KBM-7 (cell line): ENCODE data around the gene CEP76.
"Not testable (repeated sequence)": the region's sequence is repeated elsewhere in the genome, so short reads cannot be mapped to it uniquely, and the experiment has no call there.

Experiments used
- DNase-seq: peaks from one replicate; pipeline ENCODE4 v3.0.0-alpha.2; 2015
- in situ Hi-C: fragments of 300-500 bp; cut with MboI; formaldehyde crosslinking; loops from 2 replicates; pipeline ENCODE4 v1.14.3; 2020; ENCODE audit warnings: low sequenced_read_pairs, low pct_unique_long_range_greater_than_20kb, mixed read lengths

Gene CEP76

GRCh38 chr18:12651651-12652050 is 50.9 kb downstream of the CEP76 start:
- in situ Hi-C loops = loop anchor here (25.0 kb wide), 2 partner anchors 114 to 264 kb away; partner anchors contain the start of gene AFG3L2
- no peak for DNase-seq

GRCh38 chr18:12647773-12648172 is 54.8 kb downstream of the CEP76 start:
- in situ Hi-C loops = no loop called here
- no peak for DNase-seq

GRCh38 chr18:12645751-12646203 is 56.7 kb downstream of the CEP76 start:
- no peak for DNase-seq
- in situ Hi-C loops = no loop called here

- DNase-seq = no peak
- in situ Hi-C loops = no loop called here
Measured at GRCh38 chr18:12645254-12645653, 57.3 kb downstream of the CEP76 start.

- DNase-seq, in situ Hi-C loops: not testable (repeated sequence)
Measured at GRCh38 chr18:12643756-12644155, 58.8 kb downstream of the CEP76 start.

- DNase-seq = no peak
- in situ Hi-C loops = no loop called here
Measured at GRCh38 chr18:12640881-12641200, 61.7 kb downstream of the CEP76 start.

- in situ Hi-C loops = no loop called here
- no peak for DNase-seq
Measured at GRCh38 chr18:12639990-12640880, 62.3 kb downstream of the CEP76 start.

- in situ Hi-C loops = no loop called here
- no peak for DNase-seq
Measured at GRCh38 chr18:12638644-12639124, 63.8 kb downstream of the CEP76 start.

- DNase-seq = no peak
- in situ Hi-C loops = no loop called here
Measured at GRCh38 chr18:12637901-12638643, 64.5 kb downstream of the CEP76 start.

GRCh38 chr18:12637393-12637792 is 65.1 kb downstream of the CEP76 start:
- DNase-seq = no peak
- in situ Hi-C loops = no loop called here

GRCh38 chr18:12631831-12632477 is 70.6 kb downstream of the CEP76 start:
- DNase-seq = no peak
- in situ Hi-C loops = no loop called here

GRCh38 chr18:12630136-12630535 is 72.4 kb downstream of the CEP76 start:
- in situ Hi-C loops = no loop called here
- DNase-seq = no peak

GRCh38 chr18:12628706-12629702 is 73.5 kb downstream of the CEP76 start:
- DNase-seq = no peak
- in situ Hi-C loops = no loop called here

- DNase-seq, in situ Hi-C loops: not testable (repeated sequence)
Measured at GRCh38 chr18:12627199-12627598, 75.3 kb downstream of the CEP76 start.

- in situ Hi-C loops = no loop called here
- DNase-seq = no peak
Measured at GRCh38 chr18:12625241-12625640, 77.3 kb downstream of the CEP76 start.
